Measurements from ENCODE around the gene C1QA. TPM values are rescaled to one million over a fixed set of nuclear protein-coding genes. Genes with fewer than 3 reads are reported as not detected.

Gene C1QA
- total and polyA plus RNA-seq, 2 of the 13 experiments (the other 11 are each of a cell fraction or from before 2014, with no cell fraction given), result not detected

DNA sequence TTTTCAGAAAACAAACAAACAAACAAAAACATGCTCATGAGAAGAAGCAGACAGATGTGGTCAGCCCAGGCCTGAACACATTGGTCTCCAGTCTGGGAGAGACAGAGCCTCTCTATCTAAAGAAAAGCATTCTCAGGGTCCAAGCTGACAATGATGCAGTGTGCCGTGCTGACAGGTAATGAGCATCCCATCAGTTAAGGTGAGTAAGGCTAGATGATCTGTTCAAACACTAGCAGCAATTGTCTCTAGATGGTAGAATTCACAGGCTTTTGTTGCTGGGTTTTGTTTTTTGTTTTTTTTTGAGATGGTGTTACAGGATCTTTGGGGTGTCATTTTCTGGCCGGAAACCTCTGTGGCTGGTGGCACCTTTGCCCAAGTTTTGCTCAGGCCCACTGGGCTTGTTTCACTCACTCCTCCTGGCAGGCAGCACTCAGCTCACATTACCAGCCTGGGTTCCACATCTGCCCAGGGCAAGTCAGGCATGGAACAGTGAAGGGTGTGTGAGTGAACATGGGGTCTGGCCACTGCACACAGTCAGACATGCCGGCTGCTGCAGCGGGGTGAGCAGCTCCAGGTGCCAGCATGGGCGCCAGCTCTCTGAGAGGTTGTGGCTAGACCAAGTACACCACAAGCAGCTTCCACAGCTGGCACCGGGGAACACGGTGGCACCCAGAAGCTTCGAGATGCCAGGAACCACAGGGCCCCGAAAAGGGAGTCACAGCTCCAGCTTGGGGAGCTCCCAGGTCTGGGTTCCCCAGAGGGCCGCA is 2.5 kb upstream of the C1QA start:
- H3K4me2 ChIP-seq (ENCODE audit: low read depth, low read length), result no peak overlapping the region
- H3K4me3 ChIP-seq (replicated peaks in 1 of 3; ENCODE audit: insufficient read depth in 1 of 3, low read depth in 2 of 3, low read length in 3 of 3), result no peak overlapping the region
- no peak overlapping the region for H2AFZ ChIP-seq (ENCODE audit: low read length)
- H3K27ac ChIP-seq (ENCODE audit: extremely low read length, insufficient read depth, low read length), result no peak overlapping the region
- H3K9me3 ChIP-seq (ENCODE audit: low read length), result no peaks in the 10 kb centered on the region
- H3K9ac ChIP-seq (ENCODE audit: insufficient read depth, low read depth, low read length), result no peak overlapping the region
- TF ChIP-seq, protein P1, sequence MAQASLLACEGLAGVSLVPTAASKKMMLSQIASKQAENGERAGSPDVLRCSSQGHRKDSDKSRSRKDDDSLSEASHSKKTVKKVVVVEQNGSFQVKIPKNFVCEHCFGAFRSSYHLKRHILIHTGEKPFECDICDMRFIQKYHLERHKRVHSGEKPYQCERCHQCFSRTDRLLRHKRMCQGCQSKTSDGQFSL (CRISPR knock-in tag; IDR thresholded peaks at IDR 0.05), result no peak
- TF ChIP-seq ZHX1 (CRISPR knock-in tag; IDR thresholded peaks at IDR 0.05; ENCODE audit: low read depth) (no peak), CEBPG (CRISPR knock-in tag; IDR thresholded peaks at IDR 0.05) (no peak), ZNF253 (CRISPR knock-in tag; IDR thresholded peaks at IDR 0.05; ENCODE audit: borderline replicate concordance) (no peak), ZNF737 (CRISPR knock-in tag; IDR thresholded peaks at IDR 0.05; ENCODE audit: borderline replicate concordance) (no peak), ZNF850 (CRISPR knock-in tag; conservative IDR thresholded peaks at IDR 0.05) (no peak), AGO2 (optimal IDR thresholded peaks at IDR 0.05; ENCODE audit: low read depth, low read length) (no peak), ZNF777 (CRISPR knock-in tag; IDR thresholded peaks at IDR 0.05) (no peak), ZNF326 (CRISPR knock-in tag; IDR thresholded peaks at IDR 0.05; ENCODE audit: borderline replicate concordance) (no peak), BRCA1 (CRISPR knock-in tag; IDR thresholded peaks at IDR 0.05) (no peak), GFI1 (CRISPR knock-in tag; IDR thresholded peaks at IDR 0.05; ENCODE audit: borderline replicate concordance) (no peak), TBX3 (IDR thresholded peaks at IDR 0.05; ENCODE audit: borderline replicate concordance) (no peak), NFKB2 (CRISPR knock-in tag; IDR thresholded peaks at IDR 0.05; ENCODE audit: borderline replicate concordance) (no peak), CBX5 (CRISPR knock-in tag; IDR thresholded peaks at IDR 0.05; ENCODE audit: borderline replicate concordance) (no peak)
- BruUV-seq (replicated peaks), result no TSS peak
- 33% methylated on average over 7 of the region's 10 CpGs for WGBS (ENCODE audit: low lambda C conversion rate)
- H3K4me1 ChIP-seq (ENCODE audit: insufficient read depth, low read length), result no peaks in the 10 kb centered on the region
- no peaks in the 10 kb centered on the region for H4K20me1 ChIP-seq (ENCODE audit: insufficient read depth, low read length)
- intact Hi-C loops (cut with micrococcal nuclease; ENCODE audit: unreplicated experiment) (no loop called here), in situ Hi-C loops (cut with HindIII; ENCODE audit: extremely low pct_ligation_motif_present, low pct_unique_long_range_greater_than_20kb) (no loop called here)
- POLR2A ChIA-PET, result no interaction called here
- DNase-seq (ENCODE audit: low spot score) (no peak), FAIRE-seq (no peak), ATAC-seq (no peak)
- no peaks in the 10 kb centered on the region for H3K79me2 ChIP-seq (ENCODE audit: insufficient read depth, low read length)
- peaks cover 2 to 52% of the 10 kb centered on the region in 2 experiments; a peak in 3 of 5 replicates for H3K27me3 ChIP-seq (ENCODE audit: control insufficient read depth in 1 of 2, insufficient read depth in 2 of 2, low read length in 2 of 2)
- no peaks in the 10 kb centered on the region for H3K36me3 ChIP-seq (replicated peaks in 1 of 2; ENCODE audit: control insufficient read depth in 1 of 2, insufficient read depth in 2 of 2, low read length in 2 of 2)
- CTCF ChIA-PET (ENCODE audit: low intra/inter-chr PET ratio, low total read pairs), result no interaction called here

All from HepG2 (cell line).